Measurements from ENCODE around the gene ZC3H7A.

GRCh38 chr16:11717811-11718210, 79.2 kb downstream of the ZC3H7A start:
- TF ChIP-seq THAP7 (CRISPR knock-in tag; IDR thresholded peaks at IDR 0.05) (no peak), PHB2 (IDR thresholded peaks at IDR 0.05; ENCODE audit: partially characterized antibody) (no peak), SRSF1 (optimal IDR thresholded peaks at IDR 0.05; ENCODE audit: low read depth, low read length) (no peak), SRSF4 (IDR thresholded peaks at IDR 0.05; ENCODE audit: low read depth, low read length, poor library complexity, severe bottlenecking) (no peak), ELF4 (CRISPR knock-in tag; IDR thresholded peaks at IDR 0.05; ENCODE audit: borderline replicate concordance) (no peak), PRMT3 (CRISPR knock-in tag; IDR thresholded peaks at IDR 0.05; ENCODE audit: borderline replicate concordance, low read depth) (no peak), POLR2AphosphoS5 (IDR thresholded peaks at IDR 0.05; ENCODE audit: low read depth, low read length) (no peak)

Measured in HepG2 (cell line).